Loucy (cell line): ENCODE results near the gene KRTAP10-3.
"Not testable (repeated sequence)": the region's sequence is repeated elsewhere in the genome, so short reads cannot be mapped to it uniquely, and the experiment has no call there.

ENCODE experiments used
- H2AFZ ChIP-seq: fragments of 200-600 bp; sonication (generic); 2 replicates; pipeline ENCODE4 v1.6.0; 2016; ENCODE audit warnings: antibody characterized with exemption, mild to moderate bottlenecking, low read length, moderate library complexity
- H3F3A ChIP-seq: fragments of 200-600 bp; 2 replicates; pipeline ENCODE4 v1.6.0; 2016; ENCODE audit warnings: antibody characterized with exemption, low read depth, mild to moderate bottlenecking
- H3K27me3 ChIP-seq: fragments of 200-600 bp; sonication (generic); 2 replicates; pipeline ENCODE4 v1.6.1; 2014; ENCODE audit warnings: low read length, mild to moderate bottlenecking; ENCODE audit not compliant: insufficient read depth, poor library complexity, severe bottlenecking
- H3K36me3 ChIP-seq: fragments of 200-600 bp; sonication (generic); 2 replicates; pipeline ENCODE4 v1.6.1; 2016; ENCODE audit warnings: low read length; ENCODE audit not compliant: insufficient read depth
- H3K4me1 ChIP-seq: fragments of 200-600 bp; sonication (generic); 2 replicates; pipeline ENCODE4 v1.5.1; 2014; ENCODE audit warnings: low read length, mild to moderate bottlenecking; ENCODE audit not compliant: insufficient read depth, poor library complexity, severe bottlenecking
- H3K4me2 ChIP-seq: fragments of 200-600 bp; sonication (generic); 2 replicates; pipeline ENCODE4 v1.6.0; 2014; ENCODE audit warnings: antibody characterized with exemption, low read length, low read depth, mild to moderate bottlenecking; ENCODE audit not compliant: poor library complexity, severe bottlenecking
- H3K4me3 ChIP-seq: fragments of 200-600 bp; sonication (generic); 2 replicates; pipeline ENCODE4 v1.5.1; 2014; ENCODE audit warnings: low read length, mild to moderate bottlenecking, mixed read lengths; ENCODE audit not compliant: poor library complexity, severe bottlenecking
- H3K79me2 ChIP-seq: fragments of 200-600 bp; sonication (generic); 2 replicates; pipeline ENCODE4 v1.6.1; 2014; ENCODE audit warnings: low read length; ENCODE audit not compliant: insufficient read depth
- H3K9ac ChIP-seq: fragments of 200-600 bp; sonication (generic); 2 replicates; pipeline ENCODE4 v1.6.0; 2014; ENCODE audit warnings: mild to moderate bottlenecking, low read depth, low read length, moderate library complexity; ENCODE audit not compliant: poor library complexity, severe bottlenecking
- H3K9me2 ChIP-seq: fragments of 200-600 bp; sonication (generic); replicated peaks from 2 replicates; pipeline ENCODE4 v1.6.1; 2016; ENCODE audit warnings: low read depth, low read length, mixed read lengths
- H3K9me3 ChIP-seq: fragments of 200-600 bp; sonication (generic); 2 replicates; pipeline ENCODE4 v1.6.1; 2014; ENCODE audit warnings: mild to moderate bottlenecking, antibody characterized with exemption, low read length, low read depth; ENCODE audit not compliant: insufficient read depth
- H4K20me1 ChIP-seq: fragments of 200-600 bp; sonication (generic); 2 replicates; pipeline ENCODE4 v1.6.0; 2014; ENCODE audit warnings: antibody characterized with exemption, low read length, mild to moderate bottlenecking; ENCODE audit not compliant: insufficient read depth, poor library complexity, severe bottlenecking
- EZH2phosphoT487 ChIP-seq: fragments of 200-600 bp; IDR thresholded peaks from 2 replicates; pipeline ENCODE4 v1.6.1; 2018; ENCODE audit warnings: antibody characterized with exemption, mild to moderate bottlenecking, moderate library complexity, borderline replicate concordance
- TF ChIP-seq, protein P1 (sequence below): fragments of 200-600 bp; sonication (generic); conservative IDR thresholded peaks from 2 replicates; pipeline ENCODE4 v1.5.1; 2014; ENCODE audit warnings: mild to moderate bottlenecking, antibody characterized with exemption, low read length

The KRTAP10-3 gene

DNA sequence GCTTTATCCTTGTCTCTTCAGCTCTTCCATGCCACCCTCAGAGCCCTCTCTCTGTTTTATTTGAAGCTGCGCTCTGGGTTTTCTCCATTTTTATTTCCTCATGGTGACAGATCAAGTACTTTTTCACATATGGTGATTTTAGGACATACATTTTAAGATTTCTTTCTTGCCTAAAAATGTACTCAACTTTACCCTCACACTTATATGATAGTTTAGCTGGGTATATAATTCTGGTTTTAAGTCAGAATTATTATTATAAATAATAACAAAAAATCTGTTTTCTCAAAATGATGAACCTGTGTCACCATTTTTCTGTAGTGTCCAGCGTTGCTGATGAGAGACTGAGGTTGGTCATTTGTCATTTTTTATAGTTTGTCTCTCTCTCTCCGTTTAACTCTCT is 22.6 kb upstream of the KRTAP10-3 start:
- Histone ChIP-seq H4K20me1 (no peaks in the 10 kb centered on the region), H3K9ac (no peak overlapping the region), H3K27me3 (no peaks in the 10 kb centered on the region), H2AFZ (no peak overlapping the region), H3K4me2 (no peak overlapping the region), H3K4me3 (no peak overlapping the region), H3K9me3 (peaks cover 6% of the 10 kb centered on the region; the same call in 1 of the 2 replicates), H3K36me3 (no peaks in the 10 kb centered on the region), H3K9me2 (no peaks in the 10 kb centered on the region), H3K4me1 (no peaks in the 10 kb centered on the region), H3K79me2 (no peaks in the 10 kb centered on the region), H3F3A (no peaks in the 10 kb centered on the region; the same call in 1 of the 2 replicates)
- TF ChIP-seq, protein P1, sequence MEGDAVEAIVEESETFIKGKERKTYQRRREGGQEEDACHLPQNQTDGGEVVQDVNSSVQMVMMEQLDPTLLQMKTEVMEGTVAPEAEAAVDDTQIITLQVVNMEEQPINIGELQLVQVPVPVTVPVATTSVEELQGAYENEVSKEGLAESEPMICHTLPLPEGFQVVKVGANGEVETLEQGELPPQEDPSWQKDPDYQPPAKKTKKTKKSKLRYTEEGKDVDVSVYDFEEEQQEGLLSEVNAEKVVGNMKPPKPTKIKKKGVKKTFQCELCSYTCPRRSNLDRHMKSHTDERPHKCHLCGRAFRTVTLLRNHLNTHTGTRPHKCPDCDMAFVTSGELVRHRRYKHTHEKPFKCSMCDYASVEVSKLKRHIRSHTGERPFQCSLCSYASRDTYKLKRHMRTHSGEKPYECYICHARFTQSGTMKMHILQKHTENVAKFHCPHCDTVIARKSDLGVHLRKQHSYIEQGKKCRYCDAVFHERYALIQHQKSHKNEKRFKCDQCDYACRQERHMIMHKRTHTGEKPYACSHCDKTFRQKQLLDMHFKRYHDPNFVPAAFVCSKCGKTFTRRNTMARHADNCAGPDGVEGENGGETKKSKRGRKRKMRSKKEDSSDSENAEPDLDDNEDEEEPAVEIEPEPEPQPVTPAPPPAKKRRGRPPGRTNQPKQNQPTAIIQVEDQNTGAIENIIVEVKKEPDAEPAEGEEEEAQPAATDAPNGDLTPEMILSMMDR, result no peak
- no peak for TF ChIP-seq EZH2phosphoT487

DNA sequence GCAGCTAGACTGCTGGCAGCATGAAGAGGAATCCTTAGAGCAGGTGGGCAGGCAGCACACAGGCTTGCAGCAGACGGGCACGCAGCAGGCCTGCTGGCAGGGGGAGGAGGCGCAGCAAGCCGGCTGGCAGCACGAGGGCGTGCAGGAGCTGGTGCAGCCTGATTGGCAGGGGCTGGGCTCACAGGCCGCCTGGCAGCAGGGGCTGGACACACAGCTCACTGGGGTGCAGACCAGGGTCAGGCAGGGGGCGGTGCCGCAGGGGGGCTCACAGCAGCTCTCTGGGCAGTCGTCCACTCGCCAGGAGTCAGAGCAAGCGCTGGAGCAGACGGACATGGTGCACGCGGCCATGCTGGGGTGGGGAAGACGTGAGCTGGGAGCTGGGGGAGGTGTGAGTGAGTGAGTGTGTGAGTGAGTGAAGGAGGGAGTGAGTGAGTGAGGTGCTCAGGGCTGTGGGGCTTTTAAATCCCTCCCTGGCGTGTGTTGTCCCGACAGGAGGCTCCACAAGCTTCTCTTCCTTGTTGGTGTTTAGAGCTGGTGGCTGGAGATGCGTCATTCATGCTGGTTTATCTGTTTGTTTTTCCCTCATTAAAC is 21.7 kb upstream of the KRTAP10-3 start, which contains the start of gene KRTAP10-5:
TSS of gene KRTAP10-5 (minus strand) at position 374 of the 591 bp plus-strand sequence. CDS start at position 348, 26 bp downstream.
- not testable (repeated sequence) for H4K20me1 ChIP-seq, H3K9ac ChIP-seq, H3K4me2 ChIP-seq

DNA sequence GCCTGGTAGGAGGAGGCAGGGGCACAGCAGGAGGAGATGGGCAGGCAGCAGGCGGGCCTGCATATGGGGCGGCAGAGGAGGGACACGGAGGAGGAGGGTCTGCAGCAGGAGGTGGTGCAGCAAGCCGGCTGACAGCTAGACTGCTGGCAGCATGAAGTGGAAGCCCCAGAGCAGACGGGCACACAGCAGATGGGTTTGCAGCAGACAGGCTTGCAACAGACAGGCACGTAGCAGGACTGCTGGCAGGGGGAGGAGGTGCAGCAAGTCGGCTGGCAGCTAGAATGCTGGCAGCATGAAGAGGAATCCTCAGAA is 21.2 kb upstream of the KRTAP10-3 start:
- H3K9me2 ChIP-seq, result no peaks in the 10 kb centered on the region
- no peaks in the 10 kb centered on the region for H4K20me1 ChIP-seq
- H3F3A ChIP-seq, result no peaks in the 10 kb centered on the region; the same call in 1 of the 2 replicates
- no peaks in the 10 kb centered on the region for H3K4me1 ChIP-seq
- H3K36me3 ChIP-seq, result no peaks in the 10 kb centered on the region
- H3K27me3 ChIP-seq, result no peaks in the 10 kb centered on the region
- no peak overlapping the region for H3K4me3 ChIP-seq
- no peaks in the 10 kb centered on the region for H3K79me2 ChIP-seq
- H2AFZ ChIP-seq, result no peak overlapping the region
- no peak for TF ChIP-seq EZH2phosphoT487
- TF ChIP-seq, protein P1, result no peak
- no peak overlapping the region for H3K4me2 ChIP-seq
- H3K9ac ChIP-seq, result no peak overlapping the region
- H3K9me3 ChIP-seq, result peaks cover 6% of the 10 kb centered on the region; the same call in 1 of the 2 replicates

More for the DNA sequence above, 21.7 kb upstream of the KRTAP10-3 start, which contains the start of gene KRTAP10-5:
- not testable (repeated sequence) for H3K27me3 ChIP-seq, H2AFZ ChIP-seq, H3K79me2 ChIP-seq, H3K4me3 ChIP-seq, H3K36me3 ChIP-seq, H3K9me2 ChIP-seq, H3K9me3 ChIP-seq, H3F3A ChIP-seq, H3K4me1 ChIP-seq
